Epithelial cell of proximal tubule (primary cell): ENCODE measurements around the gene SCPEP1. TPM values are rescaled to one million over a fixed set of nuclear protein-coding genes. Genes with fewer than 3 reads are reported as not detected.
"Not testable (repeated sequence)": the region's sequence is repeated elsewhere in the genome, so short reads cannot be mapped to it uniquely, and the experiment has no call there.

ENCODE experiments used
- DNase-seq: peaks from one replicate; pipeline ENCODE4 v3.0.0-alpha.2; 2011; ENCODE audit warnings: low read depth
- H3K4me3 ChIP-seq: 2 replicates; pipeline ENCODE4 v1.5.1; 2011; ENCODE audit warnings: low read depth, mild to moderate bottlenecking, low read length
- total RNA-seq: library from RNA; depleted of rRNA; stranded (reverse); fragments of >200 nt; gene quantifications from 2 replicates; pipeline ENCODE4 v1.2.3, GENCODE V29; 2015
- TF ChIP-seq, protein P1 (sequence below): conservative IDR thresholded peaks from 2 replicates; pipeline ENCODE4 v1.5.1; 2012; ENCODE audit warnings: low read depth, mild to moderate bottlenecking, low read length

Gene SCPEP1
- total RNA-seq, 1 donor from 2014 or later = 9.2 TPM

DNA sequence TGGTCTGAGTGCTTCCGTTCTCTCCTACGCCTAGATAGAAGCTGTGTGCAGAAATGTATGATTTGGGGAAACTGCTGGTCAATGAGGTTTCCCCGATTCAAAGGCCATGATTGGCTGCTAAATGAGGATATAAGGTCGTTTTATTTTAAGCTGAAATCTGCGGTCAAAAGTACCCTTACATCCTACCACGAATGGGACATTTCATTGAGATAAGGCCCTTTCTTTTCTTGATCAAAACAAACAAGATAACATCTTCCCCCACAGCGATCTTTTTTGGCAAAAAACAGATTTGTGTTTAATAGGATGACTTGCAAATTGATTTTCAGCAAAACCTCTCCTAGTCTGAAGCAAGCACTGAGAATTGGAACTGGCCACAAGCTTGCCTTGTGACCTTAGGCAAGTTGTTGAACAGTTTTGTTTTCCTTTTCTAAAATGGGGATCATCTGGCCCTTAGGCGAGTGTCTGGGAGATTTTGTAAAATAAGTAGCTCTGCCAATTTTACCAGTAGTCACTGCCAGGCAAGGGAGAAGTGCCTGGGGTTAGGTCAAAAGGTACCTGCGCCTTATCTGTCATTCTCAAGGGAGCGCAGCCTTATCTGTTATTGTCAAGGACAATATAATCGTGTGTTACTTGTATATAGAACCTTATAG lies 635 bp downstream of the SCPEP1 start:
- H3K4me3 ChIP-seq = peak overlapping the region; percentile 60
- TF ChIP-seq, protein P1, sequence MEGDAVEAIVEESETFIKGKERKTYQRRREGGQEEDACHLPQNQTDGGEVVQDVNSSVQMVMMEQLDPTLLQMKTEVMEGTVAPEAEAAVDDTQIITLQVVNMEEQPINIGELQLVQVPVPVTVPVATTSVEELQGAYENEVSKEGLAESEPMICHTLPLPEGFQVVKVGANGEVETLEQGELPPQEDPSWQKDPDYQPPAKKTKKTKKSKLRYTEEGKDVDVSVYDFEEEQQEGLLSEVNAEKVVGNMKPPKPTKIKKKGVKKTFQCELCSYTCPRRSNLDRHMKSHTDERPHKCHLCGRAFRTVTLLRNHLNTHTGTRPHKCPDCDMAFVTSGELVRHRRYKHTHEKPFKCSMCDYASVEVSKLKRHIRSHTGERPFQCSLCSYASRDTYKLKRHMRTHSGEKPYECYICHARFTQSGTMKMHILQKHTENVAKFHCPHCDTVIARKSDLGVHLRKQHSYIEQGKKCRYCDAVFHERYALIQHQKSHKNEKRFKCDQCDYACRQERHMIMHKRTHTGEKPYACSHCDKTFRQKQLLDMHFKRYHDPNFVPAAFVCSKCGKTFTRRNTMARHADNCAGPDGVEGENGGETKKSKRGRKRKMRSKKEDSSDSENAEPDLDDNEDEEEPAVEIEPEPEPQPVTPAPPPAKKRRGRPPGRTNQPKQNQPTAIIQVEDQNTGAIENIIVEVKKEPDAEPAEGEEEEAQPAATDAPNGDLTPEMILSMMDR = no peak
- no peak for DNase-seq

DNA sequence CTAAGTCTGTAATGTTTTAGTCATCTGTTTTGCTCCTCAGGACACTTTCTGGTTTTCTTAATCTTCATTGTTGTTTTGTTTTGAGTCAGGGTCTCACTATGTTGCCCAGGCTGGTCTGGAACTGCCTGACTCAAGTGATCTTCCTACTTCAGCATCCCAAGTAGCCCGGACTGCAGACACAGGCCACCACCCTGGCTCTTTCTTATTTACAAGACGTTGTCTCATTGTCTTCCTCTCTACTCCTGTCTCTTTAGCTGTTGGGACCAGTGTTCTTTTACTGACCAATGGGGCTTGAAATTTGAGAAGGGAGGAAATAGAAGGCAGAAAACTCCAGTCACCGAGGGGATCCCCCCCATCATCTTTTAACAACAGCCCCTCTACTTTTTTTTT lies 1.2 kb downstream of the SCPEP1 start:
- TF ChIP-seq, protein P1 = no peak
- no peak for DNase-seq
- H3K4me3 ChIP-seq = no peak overlapping the region

DNA sequence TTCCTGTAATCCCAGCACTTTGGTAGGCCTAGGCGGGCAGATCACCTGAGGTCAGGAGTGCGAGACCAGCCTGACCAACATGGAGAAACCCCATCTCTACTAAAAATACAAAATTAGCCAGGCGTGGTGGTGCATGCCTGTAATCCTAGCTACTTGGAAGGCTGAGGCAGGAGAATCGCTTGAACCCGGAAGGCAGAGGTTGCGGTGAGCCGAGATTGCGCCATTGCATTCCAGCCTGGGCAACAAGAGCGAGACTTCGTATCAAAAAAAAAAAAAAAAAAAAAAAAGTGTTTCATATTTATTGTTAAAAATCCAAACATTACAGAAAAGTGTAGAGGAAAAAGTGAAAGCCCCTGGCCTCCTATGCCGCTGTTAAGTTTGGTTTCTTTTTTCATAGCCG lies 2.6 kb downstream of the SCPEP1 start:
- DNase-seq, H3K4me3 ChIP-seq: not testable (repeated sequence)

DNA sequence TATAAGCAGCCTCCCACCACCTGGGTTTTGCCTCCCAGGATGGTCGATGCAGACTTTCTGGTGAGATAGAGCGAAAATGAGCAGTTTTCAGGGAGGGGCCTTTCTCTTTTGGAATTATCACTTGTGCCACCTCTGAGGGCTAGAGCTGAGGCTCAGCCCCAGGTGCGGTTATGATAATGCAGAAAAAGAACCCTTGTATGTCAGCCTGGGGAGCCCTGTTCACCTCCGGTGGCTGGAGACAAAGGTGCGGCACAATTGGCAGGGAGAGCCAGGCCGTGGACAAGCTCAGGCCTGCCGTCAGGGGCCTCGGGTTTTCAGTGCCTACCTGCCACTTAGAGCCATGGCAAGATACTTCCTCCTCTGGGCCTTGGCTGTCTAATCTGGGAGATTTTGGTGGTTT lies 4.4 kb downstream of the SCPEP1 start:
- TF ChIP-seq, protein P1 = no peak
- no peak for DNase-seq
- H3K4me3 ChIP-seq = no peak overlapping the region

DNA sequence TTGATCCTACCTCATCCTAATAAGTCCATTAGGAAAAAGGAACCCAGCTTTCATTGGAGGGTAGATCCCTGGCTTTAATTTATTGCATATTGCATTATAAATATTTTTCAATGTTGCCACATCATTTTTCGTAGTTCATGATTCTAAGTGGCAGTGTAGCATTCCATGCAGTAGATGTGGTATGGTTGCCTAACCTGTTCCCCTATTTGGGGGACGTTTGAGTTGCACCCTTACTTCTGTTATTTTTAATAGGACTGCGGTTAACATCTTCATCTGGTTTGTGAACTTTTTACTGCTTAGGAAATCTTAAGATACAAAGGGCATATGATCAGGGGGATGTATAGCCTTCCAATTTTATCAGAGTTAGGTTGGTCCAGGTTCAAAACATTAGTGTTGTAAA lies 5.4 kb downstream of the SCPEP1 start:
- H3K4me3 ChIP-seq = no peak overlapping the region
- TF ChIP-seq, protein P1 = no peak
- no peak for DNase-seq

DNA sequence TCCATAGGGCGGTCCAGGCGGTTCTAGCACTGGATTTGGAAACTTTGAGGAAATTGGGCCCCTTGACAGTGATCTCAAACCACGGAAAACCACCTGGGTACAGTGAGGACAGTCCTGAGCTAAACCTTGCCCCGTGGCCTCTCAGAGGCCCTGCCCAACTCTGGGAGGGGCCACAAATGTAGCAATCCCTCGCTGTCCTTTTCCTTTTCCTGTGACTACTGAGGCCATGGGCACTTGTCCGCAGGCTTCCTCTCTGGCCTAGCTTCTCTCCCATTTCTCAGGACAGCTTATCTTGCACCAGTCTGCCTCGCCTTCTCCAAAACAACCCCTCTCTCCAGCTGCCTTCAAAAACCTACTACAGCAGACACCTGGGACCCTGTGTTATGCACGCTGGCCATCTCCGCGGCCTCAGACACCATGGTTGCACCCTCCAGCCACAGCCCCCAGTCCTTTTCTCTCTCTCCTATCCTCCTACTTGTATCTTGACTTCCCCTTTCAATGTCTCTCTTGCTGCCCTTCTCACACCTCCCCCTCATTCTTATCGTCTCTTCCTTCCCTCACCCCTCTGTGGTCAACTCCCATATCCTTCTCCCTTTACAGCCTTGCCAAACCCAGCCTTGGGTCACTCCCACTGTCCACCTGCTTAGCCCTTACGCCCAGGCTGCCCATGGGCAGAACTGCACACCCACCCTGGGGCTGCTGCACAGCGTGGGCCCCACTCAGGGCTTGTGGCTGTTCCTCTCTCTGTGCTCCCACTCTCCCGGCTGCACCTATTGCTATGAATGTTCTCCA lies 7.6 kb downstream of the SCPEP1 start:
- DNase-seq = no peak
- no peak overlapping the region for H3K4me3 ChIP-seq
- TF ChIP-seq, protein P1 = no peak

DNA sequence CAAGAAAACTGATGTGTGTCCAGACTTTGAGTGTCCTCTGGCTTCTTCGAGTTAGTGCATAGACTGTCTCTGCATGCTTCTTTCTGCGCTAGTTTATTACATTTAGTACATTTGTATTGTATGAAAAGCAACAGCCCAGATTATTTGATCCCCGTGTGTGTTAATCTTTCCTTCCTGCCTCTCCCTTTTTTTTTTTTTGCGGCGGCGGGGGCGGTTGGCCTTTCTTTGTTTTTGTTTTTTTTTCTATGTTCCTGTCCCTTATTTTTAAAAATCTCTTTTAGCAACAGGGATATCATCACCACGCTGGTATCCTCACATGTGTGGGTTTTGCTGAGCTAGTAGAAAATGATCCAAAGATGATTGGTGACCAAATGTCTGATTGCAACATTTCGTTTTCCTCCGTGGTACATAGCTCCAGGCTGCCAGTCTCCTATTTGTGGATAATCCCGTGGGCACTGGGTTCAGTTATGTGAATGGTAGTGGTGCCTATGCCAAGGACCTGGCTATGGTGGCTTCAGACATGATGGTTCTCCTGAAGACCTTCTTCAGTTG lies 9.4 kb downstream of the SCPEP1 start:
- H3K4me3 ChIP-seq = no peak overlapping the region
- no peak for DNase-seq
- TF ChIP-seq, protein P1 = no peak
